Thymus (tissue), 11 donors: ENCODE data around the gene FOXL2NB. TPM values are rescaled to one million over a fixed set of nuclear protein-coding genes. Genes with fewer than 3 reads are reported as not detected.
A peak's percentile ranks its signal among the peaks of the same experiment; 100 is the strongest.

ENCODE experiments used
- DNase-seq, 9 donors: peaks; one replicate each; pipeline ENCODE4 v3.0.0-alpha.2; 2013; ENCODE audit warnings: low spot score in 9 of 9, low read depth in 6 of 9, missing footprints in 1 of 9
- H3K27ac ChIP-seq, 2 donors: one replicate each; pipeline ENCODE4 v1.5.1; 2013; ENCODE audit warnings: control low read depth in 1 of 2, low read depth in 1 of 2, low read length in 1 of 2, mild to moderate bottlenecking in 1 of 2, moderate library complexity in 1 of 2
- H3K27me3 ChIP-seq, 2 donors: one replicate each; pipeline ENCODE4 v1.5.1; 2013; ENCODE audit warnings: low read length in 1 of 2; ENCODE audit not compliant: control insufficient read depth in 2 of 2, insufficient read depth in 1 of 2
- H3K36me3 ChIP-seq, 2 donors: one replicate each; pipeline ENCODE4 v1.5.1; 2013; ENCODE audit warnings: low read length in 1 of 2, mild to moderate bottlenecking in 1 of 2, moderate library complexity in 1 of 2; ENCODE audit not compliant: control insufficient read depth in 2 of 2, insufficient read depth in 2 of 2
- H3K4me1 ChIP-seq, 2 donors: one replicate each; pipeline ENCODE4 v1.5.1; 2013; ENCODE audit warnings: low read length in 2 of 2; ENCODE audit not compliant: control insufficient read depth in 2 of 2, insufficient read depth in 2 of 2
- H3K4me3 ChIP-seq, 2 donors: one replicate each; pipeline ENCODE4 v1.5.1; 2013; ENCODE audit warnings: low read length in 2 of 2, control low read depth in 1 of 2, mild to moderate bottlenecking in 1 of 2
- H3K9me3 ChIP-seq, 2 donors: one replicate each; pipeline ENCODE4 v1.5.1; 2013; ENCODE audit warnings: low read length in 1 of 2, mild to moderate bottlenecking in 1 of 2; ENCODE audit not compliant: control insufficient read depth in 2 of 2, insufficient read depth in 1 of 2
- WGBS: extraction: QIAGEN DNeasy Blood & Tissue Kit; methylation state at CpG from one replicate; pipeline ENCODE4 v1.1.7; 2013; 5-methylcytosine and 5-hydroxymethylcytosine counted together
- polyA plus RNA-seq: library from polyadenylated mRNA; stranded (reverse); fragments of 200-250 nt; gene quantifications from one replicate; pipeline ENCODE4 v1.2.3, GENCODE V29; 2013
- total RNA-seq: library from RNA; stranded (reverse); fragments of 120-200 nt; gene quantifications from one replicate; pipeline ENCODE4 v1.2.4, GENCODE V29; 2013
- donor health status: healthy.

FOXL2NB gene
- total and polyA plus RNA-seq, 2 donors = under 0.01 to 0.05 TPM

GRCh38 chr3:138943724-138944653 is 3.0 kb upstream of the FOXL2NB start:
- Histone ChIP-seq H3K36me3 (no peaks in the 10 kb centered on the region), H3K9me3 (peaks cover 0 to 8% of the 10 kb centered on the region in 2 donors), H3K4me3 (no peak overlapping the region), H3K27me3 (peaks cover 75 to 99% of the 10 kb centered on the region in 2 donors), H3K27ac (no peak overlapping the region), H3K4me1 (peaks cover 12 to 15% of the 10 kb centered on the region in 2 donors)
- WGBS = 8% methylated on average over 30 of the region's 30 CpGs
- peak in 1 of 9 donors; percentile 43 for DNase-seq

GRCh38 chr3:138944654-138944928 is 2.4 kb upstream of the FOXL2NB start:
- Histone ChIP-seq H3K27ac (no peak overlapping the region), H3K4me1 (peaks cover 12 to 16% of the 10 kb centered on the region in 2 donors), H3K36me3 (no peaks in the 10 kb centered on the region), H3K4me3 (peak overlapping the region in 1 of 2 donors; percentile 13), H3K27me3 (peaks cover 76 to 99% of the 10 kb centered on the region in 2 donors), H3K9me3 (peaks cover 0 to 3% of the 10 kb centered on the region in 2 donors)
- DNase-seq = no peak
- 2% methylated on average over 12 of the region's 12 CpGs for WGBS

GRCh38 chr3:138944929-138945708 is 1.9 kb upstream of the FOXL2NB start:
- DNase-seq = no peak
- peaks cover 14 to 19% of the 10 kb centered on the region in 2 donors for H3K4me1 ChIP-seq
- WGBS = 3% methylated on average over 80 of the region's 80 CpGs
- peak overlapping the region in 1 of 2 donors; percentile 28 for H3K4me3 ChIP-seq
- H3K9me3 ChIP-seq = peaks cover 0 to 5% of the 10 kb centered on the region in 2 donors
- peaks cover 76 to 99% of the 10 kb centered on the region in 2 donors for H3K27me3 ChIP-seq
- no peak overlapping the region for H3K27ac ChIP-seq
- no peaks in the 10 kb centered on the region for H3K36me3 ChIP-seq

GRCh38 chr3:138945709-138946662 is 1.0 kb upstream of the FOXL2NB start:
- Histone ChIP-seq H3K27ac (no peak overlapping the region), H3K36me3 (no peaks in the 10 kb centered on the region), H3K9me3 (peaks cover 0 to 6% of the 10 kb centered on the region in 2 donors), H3K27me3 (peaks cover 73 to 99% of the 10 kb centered on the region in 2 donors), H3K4me3 (peak overlapping the region in 1 of 2 donors; percentile 28), H3K4me1 (peaks cover 17 to 24% of the 10 kb centered on the region in 2 donors)
- WGBS = 2% methylated on average over 120 of the region's 120 CpGs
- DNase-seq = no peak

- H3K27ac ChIP-seq = no peak overlapping the region
- WGBS = 23% methylated on average over 21 of the region's 21 CpGs
- peaks cover 17 to 24% of the 10 kb centered on the region in 2 donors for H3K4me1 ChIP-seq
- no peaks in the 10 kb centered on the region for H3K36me3 ChIP-seq
- peaks cover 0 to 3% of the 10 kb centered on the region in 2 donors for H3K9me3 ChIP-seq
- peaks cover 64 to 99% of the 10 kb centered on the region in 2 donors for H3K27me3 ChIP-seq
- peak overlapping the region in 1 of 2 donors; percentile 28 for H3K4me3 ChIP-seq
- DNase-seq = no peak
These were observed 591 bp downstream of the FOXL2NB start for GRCh38 chr3:138947495-138948121.

- H3K27me3 ChIP-seq = peaks cover 59 to 95% of the 10 kb centered on the region in 2 donors
- no peak overlapping the region for H3K4me3 ChIP-seq
- DNase-seq = no peak
- WGBS = 58% methylated on average over 3 of the region's 3 CpGs
- no peak overlapping the region for H3K27ac ChIP-seq
- H3K4me1 ChIP-seq = peaks cover 17 to 24% of the 10 kb centered on the region in 2 donors
- H3K9me3 ChIP-seq = peaks cover 0 to 3% of the 10 kb centered on the region in 2 donors
- H3K36me3 ChIP-seq = no peaks in the 10 kb centered on the region
These were observed 1.5 kb downstream of the FOXL2NB start for GRCh38 chr3:138948371-138949001.

- H3K4me3 ChIP-seq = no peak overlapping the region
- 34% methylated on average over 5 of the region's 5 CpGs for WGBS
- H3K36me3 ChIP-seq = no peaks in the 10 kb centered on the region
- no peak overlapping the region for H3K27ac ChIP-seq
- peaks cover 0 to 3% of the 10 kb centered on the region in 2 donors for H3K9me3 ChIP-seq
- H3K27me3 ChIP-seq = peaks cover 59 to 91% of the 10 kb centered on the region in 2 donors
- H3K4me1 ChIP-seq = peaks cover 17 to 24% of the 10 kb centered on the region in 2 donors
- DNase-seq = no peak
These were observed 2.0 kb downstream of the FOXL2NB start for GRCh38 chr3:138949002-138949418.
